ENCODE measurements around the gene CDC27. TPM values are rescaled to one million over a fixed set of nuclear protein-coding genes. Genes with fewer than 3 reads are reported as not detected.

The CDC27 gene
- total RNA-seq, 1 donor from 2014 or later, result 125 TPM

DNA sequence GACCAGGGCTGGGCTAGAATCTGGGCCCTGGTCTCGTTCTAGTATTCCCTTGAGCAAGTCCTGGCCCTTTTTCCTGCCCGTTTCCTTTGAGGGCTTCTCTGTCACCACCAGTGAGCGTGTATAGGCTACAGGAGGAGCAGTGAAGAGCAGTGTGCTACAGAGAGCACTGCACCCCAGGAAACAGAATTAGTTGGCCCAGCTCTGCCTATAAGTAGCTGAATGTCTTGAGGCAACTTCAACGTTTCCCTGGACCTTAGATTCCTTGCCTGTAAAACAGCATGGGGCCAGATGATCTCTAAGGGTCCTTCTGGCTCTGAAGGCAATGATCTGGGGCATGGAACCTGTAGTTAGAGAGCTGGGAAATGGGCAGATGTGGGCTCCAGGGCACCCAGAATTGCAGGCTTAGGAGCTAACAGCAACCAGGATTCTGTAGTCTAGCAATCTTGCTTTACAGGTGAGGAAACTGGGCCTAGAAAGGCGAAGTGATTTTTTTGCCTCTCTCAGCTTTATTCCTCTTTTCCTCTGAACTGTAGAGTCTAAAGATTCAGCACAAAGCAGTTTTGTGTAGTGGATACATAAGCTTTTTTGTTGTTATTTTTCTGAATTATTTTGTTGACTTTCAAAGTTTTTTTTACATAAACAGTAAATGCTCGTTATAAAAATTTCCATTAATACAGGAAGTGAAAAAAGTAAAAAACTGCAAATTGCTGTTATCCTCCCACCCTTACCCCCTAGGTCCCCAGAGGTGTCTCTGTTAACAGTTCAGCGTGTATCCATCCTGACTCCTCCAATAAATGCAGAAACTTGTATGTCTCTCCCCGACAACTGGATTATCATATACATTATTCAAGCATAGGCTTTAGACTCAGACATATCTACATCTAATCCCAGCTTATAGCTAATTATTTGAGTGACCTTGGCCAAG is 18.3 kb upstream of the CDC27 start:
- Mint-ChIP-seq H3K36me3 (ENCODE audit: low read depth) (no peaks in the 10 kb centered on the region), H3K4me1 (peaks cover 7% of the 10 kb centered on the region), H3K4me3 (no peak overlapping the region), H3K27ac (ENCODE audit: unreplicated experiment) (no peak overlapping the region), H3K9me3 (no peaks in the 10 kb centered on the region), H3K27me3 (ENCODE audit: low read depth) (peaks cover 4% of the 10 kb centered on the region)
- DNase-seq (ENCODE audit: low read depth, low spot score), result no peak
- TF ChIP-seq, protein P1, sequence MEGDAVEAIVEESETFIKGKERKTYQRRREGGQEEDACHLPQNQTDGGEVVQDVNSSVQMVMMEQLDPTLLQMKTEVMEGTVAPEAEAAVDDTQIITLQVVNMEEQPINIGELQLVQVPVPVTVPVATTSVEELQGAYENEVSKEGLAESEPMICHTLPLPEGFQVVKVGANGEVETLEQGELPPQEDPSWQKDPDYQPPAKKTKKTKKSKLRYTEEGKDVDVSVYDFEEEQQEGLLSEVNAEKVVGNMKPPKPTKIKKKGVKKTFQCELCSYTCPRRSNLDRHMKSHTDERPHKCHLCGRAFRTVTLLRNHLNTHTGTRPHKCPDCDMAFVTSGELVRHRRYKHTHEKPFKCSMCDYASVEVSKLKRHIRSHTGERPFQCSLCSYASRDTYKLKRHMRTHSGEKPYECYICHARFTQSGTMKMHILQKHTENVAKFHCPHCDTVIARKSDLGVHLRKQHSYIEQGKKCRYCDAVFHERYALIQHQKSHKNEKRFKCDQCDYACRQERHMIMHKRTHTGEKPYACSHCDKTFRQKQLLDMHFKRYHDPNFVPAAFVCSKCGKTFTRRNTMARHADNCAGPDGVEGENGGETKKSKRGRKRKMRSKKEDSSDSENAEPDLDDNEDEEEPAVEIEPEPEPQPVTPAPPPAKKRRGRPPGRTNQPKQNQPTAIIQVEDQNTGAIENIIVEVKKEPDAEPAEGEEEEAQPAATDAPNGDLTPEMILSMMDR (conservative IDR thresholded peaks at IDR 0.05), result no peak

DNA sequence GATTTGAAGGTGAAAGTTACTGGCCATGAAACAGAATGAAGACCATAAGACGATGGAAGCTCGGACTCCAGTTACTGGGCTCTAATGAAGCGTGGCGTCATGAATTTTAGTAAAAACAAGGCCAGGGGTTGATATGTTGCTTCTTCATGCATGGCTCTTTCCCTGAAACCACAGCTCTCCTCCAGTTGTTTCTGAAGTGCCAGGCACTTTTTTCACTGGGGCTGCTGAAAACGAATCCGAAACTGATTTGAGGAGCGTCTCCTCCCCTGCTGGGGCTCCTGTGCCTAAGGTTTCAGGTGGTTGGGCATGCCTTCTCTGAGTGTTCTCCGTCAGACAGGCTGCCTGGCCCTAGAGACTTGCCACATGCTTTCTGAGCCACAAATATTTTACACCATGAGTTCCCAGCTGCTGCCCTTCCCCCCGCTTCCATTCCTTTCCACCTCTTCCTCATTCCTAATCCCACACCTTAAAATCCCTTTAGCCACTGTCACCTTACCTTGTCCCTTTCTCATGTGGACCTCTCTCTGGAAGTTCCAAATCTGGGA is 16.4 kb upstream of the CDC27 start:
- Mint-ChIP-seq H3K4me1 (peaks cover 6% of the 10 kb centered on the region), H3K27me3 (ENCODE audit: low read depth) (peaks cover 4% of the 10 kb centered on the region), H3K36me3 (ENCODE audit: low read depth) (no peaks in the 10 kb centered on the region), H3K9me3 (no peaks in the 10 kb centered on the region), H3K4me3 (no peak overlapping the region), H3K27ac (ENCODE audit: unreplicated experiment) (no peak overlapping the region)
- TF ChIP-seq, protein P1 (conservative IDR thresholded peaks at IDR 0.05), result no peak
- DNase-seq (ENCODE audit: low read depth, low spot score), result no peak

DNA sequence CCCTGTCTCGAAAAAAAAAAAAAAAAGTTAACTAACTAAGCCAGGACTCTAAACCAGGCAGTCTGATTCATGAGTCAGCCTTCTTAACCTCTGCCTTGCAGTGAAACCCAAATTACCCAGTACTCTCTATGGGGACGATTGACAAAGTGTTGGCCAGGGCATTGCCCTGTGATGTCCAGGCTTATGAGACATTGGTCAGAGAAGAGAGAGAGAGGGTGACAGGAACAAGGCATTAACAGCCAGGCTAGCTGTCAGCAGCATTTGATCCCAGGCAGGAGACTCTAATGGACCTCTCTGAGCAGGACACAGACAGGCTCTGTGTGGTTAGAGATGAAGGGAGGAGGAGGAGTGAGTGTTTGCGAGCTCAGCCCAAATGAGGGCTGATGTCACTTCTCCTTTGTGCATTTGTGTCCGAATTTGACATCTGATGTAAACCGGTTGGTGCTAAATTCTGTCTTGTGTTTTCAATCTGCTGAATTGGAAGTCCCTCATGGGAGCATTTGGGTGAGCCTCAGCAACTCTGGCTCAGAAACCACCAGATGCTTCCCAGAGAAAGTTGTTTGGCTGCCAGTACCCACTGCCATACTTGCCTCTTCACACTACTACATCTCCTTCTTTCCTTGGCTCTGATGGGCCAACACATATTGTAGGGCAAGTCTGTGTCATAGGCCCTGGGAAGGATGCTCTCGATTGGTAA is 15.8 kb upstream of the CDC27 start:
- peaks cover 4% of the 10 kb centered on the region for H3K27me3 Mint-ChIP-seq (ENCODE audit: low read depth)
- DNase-seq (ENCODE audit: low read depth, low spot score), result no peak
- H3K4me1 Mint-ChIP-seq, result peaks cover 3% of the 10 kb centered on the region
- TF ChIP-seq, protein P1 (conservative IDR thresholded peaks at IDR 0.05), result no peak
- H3K9me3 Mint-ChIP-seq, result no peaks in the 10 kb centered on the region
- no peak overlapping the region for H3K4me3 Mint-ChIP-seq
- H3K27ac Mint-ChIP-seq (ENCODE audit: unreplicated experiment), result no peak overlapping the region
- no peaks in the 10 kb centered on the region for H3K36me3 Mint-ChIP-seq (ENCODE audit: low read depth)

DNA sequence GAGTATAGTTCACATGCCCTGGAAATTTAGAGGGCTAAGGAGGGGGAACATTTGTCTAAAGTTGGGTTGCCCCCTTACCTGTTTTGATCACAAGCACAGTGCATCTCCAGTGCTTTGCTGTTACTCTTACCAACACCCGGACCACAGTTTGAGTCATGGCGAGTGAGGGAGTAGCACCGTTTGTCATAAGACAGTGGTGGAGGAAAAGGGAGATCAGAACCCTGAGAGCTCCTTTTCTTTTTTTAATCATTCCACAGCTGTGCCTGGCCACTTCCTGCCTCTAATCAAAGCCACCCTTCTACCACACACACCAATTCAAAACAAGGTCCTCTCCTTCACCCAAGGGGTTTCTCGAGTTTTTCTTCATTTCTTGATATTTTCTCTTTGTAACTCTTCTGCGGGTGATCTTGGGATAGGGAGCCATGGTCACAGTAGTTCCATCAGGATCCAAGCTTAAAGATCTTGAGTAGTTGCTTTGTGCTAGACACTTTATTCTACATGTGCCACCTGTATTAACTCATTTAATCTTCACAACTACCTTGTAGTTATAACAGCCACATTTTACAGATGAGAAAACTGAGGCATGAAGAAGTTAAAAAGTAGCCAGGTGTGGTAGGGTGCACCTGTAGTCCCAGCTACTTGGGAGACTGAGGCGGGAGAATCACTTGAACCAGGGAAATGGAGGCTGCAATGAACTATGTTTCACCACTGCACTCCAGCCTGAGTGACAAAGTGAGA is 15.1 kb upstream of the CDC27 start:
- no peak overlapping the region for H3K27ac Mint-ChIP-seq (ENCODE audit: unreplicated experiment)
- no peaks in the 10 kb centered on the region for H3K9me3 Mint-ChIP-seq
- H3K4me1 Mint-ChIP-seq, result peaks cover 3% of the 10 kb centered on the region
- peaks cover 4% of the 10 kb centered on the region for H3K27me3 Mint-ChIP-seq (ENCODE audit: low read depth)
- DNase-seq (ENCODE audit: low read depth, low spot score), result no peak
- no peaks in the 10 kb centered on the region for H3K36me3 Mint-ChIP-seq (ENCODE audit: low read depth)
- TF ChIP-seq, protein P1 (conservative IDR thresholded peaks at IDR 0.05), result no peak
- H3K4me3 Mint-ChIP-seq, result no peak overlapping the region

DNA sequence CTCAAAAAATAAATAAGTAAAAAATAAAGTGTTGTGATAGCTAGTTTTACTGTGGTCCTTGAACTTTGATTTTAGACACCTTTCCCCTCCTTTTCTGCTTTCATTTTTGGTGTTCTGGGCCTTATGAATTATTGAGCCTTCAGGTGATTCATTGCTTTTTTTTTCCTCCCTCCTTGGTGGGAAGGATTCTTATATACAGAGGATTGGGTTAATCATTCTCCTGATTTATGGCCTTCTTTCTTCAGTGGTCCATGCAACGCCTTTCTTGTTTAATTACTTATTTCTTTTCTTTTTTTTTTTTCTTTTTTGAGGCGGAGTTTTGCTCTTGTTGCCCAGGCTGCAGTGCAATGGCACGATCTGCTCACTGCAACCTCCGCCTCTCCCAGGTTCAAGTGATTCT is 12.1 kb upstream of the CDC27 start:
- TF ChIP-seq, protein P1 (conservative IDR thresholded peaks at IDR 0.05), result no peak
- Mint-ChIP-seq H3K27ac (ENCODE audit: unreplicated experiment) (no peak overlapping the region), H3K36me3 (ENCODE audit: low read depth) (no peaks in the 10 kb centered on the region), H3K4me3 (no peak overlapping the region), H3K9me3 (peaks cover under 1% of the 10 kb centered on the region), H3K27me3 (ENCODE audit: low read depth) (peaks cover 4% of the 10 kb centered on the region), H3K4me1 (peaks cover 3% of the 10 kb centered on the region)
- no peak for DNase-seq (ENCODE audit: low read depth, low spot score)

All from neural crest cell (in vitro differentiated cells).